HUDEP-2 (cell line): ENCODE results near the gene SMG6.
"Not testable (repeated sequence)": the region's sequence is repeated elsewhere in the genome, so short reads cannot be mapped to it uniquely, and the experiment has no call there.

ENCODE experiments used
- DNase-seq, 76 experiments: peaks; one replicate each; lab custom pipeline; 2025; ENCODE audit not compliant: unreplicated experiment in 76 of 76; lab: John Stamatoyannopoulos, UW

Gene SMG6

GRCh38 chr17:2155573-2155972, 148.0 kb downstream of the SMG6 start:
- DNase-seq, result no peak

GRCh38 chr17:2151358-2152033, 152.1 kb downstream of the SMG6 start:
- DNase-seq, result no peak

- no peak for DNase-seq
Measured at GRCh38 chr17:2150806-2151205, 152.8 kb downstream of the SMG6 start.

GRCh38 chr17:2149934-2150333, 153.7 kb downstream of the SMG6 start:
- DNase-seq, result no peak

DNA sequence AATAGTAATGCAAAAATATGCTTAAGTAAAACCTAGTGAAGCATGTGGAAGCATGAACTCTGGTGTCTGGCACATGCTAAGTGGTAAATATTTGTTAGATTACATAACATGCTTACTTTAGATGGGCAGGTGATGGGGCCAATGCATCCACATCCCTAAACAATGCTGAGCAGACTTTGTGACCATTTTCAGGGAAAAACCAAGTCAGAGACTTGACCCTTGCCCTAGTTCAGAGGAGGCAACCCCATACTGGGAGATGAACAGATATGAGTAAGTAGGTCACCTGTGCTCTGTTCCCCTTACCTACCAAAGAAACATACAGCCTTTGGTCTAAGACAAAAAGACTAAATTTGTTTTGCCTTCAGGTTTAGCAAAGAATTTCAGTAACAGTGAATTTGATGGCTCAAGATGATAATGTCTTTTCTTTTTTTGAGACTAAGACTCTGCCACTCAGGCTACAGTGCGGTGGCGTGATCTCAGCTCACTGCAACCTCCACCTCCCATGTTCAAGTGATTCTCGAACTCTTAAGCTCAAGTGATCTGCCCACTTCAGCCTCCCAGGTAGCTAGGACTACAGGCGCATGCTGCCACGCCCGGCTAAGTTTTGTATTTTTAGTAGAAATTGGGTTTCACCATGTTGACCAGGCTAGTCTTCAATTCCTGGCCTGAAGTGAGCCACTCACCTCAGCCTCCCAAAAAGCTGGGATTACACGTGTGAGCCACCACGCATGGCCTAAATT, 157.3 kb downstream of the SMG6 start:
- no peak for DNase-seq

- DNase-seq, result no peak
Measured at GRCh38 chr17:2144701-2145100, 158.9 kb downstream of the SMG6 start.

DNA sequence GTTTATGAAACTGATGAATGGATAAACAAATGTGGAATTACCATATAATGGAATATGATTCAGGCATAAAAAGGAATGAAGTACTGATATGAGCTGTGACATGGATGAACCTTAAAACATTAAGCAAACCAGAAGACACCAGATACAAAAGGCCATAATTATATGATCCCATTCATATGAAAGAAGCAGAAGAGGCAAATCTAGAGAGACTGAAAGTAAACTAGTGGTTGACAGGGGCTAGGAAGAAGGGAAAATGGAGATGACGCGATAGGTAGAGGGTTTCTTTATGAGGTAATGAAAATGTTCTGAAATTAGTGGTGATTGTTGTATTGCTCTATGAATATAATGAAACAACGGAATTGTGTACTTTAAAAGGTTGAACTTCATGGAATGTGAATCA, 160.3 kb downstream of the SMG6 start:
- DNase-seq, result no peak

- DNase-seq, result not testable (repeated sequence)
Measured at GRCh38 chr17:2142682-2143081, 160.9 kb downstream of the SMG6 start.

- no peak for DNase-seq
Measured at GRCh38 chr17:2140683-2141082, 162.9 kb downstream of the SMG6 start.

GRCh38 chr17:2138761-2139160, 164.8 kb downstream of the SMG6 start:
- DNase-seq, result peak in 27 of 76 experiments; percentile 2 to 43 (median 14)

- no peak for DNase-seq
Measured at GRCh38 chr17:2138318-2138717, 165.3 kb downstream of the SMG6 start.

DNA sequence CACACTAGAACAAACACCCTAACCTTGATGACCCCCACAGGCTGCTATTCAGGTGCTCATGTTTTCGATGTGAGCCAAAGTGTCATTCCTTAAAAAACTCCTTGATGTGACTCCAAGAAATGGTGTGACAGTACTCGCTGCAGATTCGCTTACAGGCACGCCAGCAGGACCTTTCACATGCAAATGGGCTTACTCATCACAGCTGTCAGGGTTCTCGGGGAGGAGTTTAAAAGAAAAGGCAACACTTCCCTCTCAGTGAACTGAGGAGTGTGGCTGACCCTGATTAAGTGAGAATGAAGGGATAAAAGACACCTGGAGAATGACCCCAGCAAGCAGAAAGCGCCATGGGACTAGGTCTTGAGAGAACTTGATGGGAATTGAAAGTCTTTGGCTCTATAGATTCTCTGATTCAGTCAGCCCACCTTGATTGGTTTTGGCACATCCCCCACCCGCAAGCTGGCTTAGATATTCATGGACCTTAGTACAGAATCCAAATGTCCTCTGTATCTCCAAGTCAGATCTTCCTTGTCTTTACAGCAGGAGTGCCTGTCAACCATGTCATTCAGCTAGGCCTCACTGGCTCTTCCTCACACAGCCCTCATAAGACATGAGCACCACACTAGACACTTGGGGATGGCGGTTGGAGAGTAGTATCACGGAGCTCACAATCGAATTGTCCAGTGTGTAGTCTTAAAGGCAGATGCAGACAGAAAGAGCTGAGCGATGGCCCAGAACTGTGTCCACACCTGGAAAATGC, 166.1 kb downstream of the SMG6 start:
- DNase-seq, result no peak

GRCh38 chr17:2136241-2136640, 167.3 kb downstream of the SMG6 start:
- DNase-seq, result no peak

- no peak for DNase-seq
Measured at GRCh38 chr17:2128011-2128410, 175.6 kb downstream of the SMG6 start.

GRCh38 chr17:2125013-2125535, 178.5 kb downstream of the SMG6 start:
- no peak for DNase-seq

DNA sequence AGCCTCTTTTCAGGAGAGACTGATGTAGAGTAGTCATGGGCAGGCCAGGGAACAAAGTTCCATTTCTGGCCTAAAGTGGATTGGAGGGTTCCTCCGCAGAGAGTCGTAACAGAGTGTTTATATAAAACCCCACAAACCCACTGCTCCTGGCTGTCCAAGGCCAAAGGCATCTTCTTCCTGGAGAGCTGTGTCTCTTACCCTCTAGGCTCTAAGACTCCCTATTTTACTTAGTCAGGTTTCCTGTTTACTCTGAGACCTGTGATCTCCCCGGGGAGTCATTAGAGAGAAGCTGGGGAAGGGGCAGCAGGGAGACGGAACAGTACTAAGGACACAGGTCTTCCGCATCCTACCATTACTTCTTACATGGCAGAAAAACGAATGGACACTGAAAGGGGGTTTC, 179.2 kb downstream of the SMG6 start:
- DNase-seq, result no peak

GRCh38 chr17:2123375-2124251, 180.0 kb downstream of the SMG6 start:
- DNase-seq, result peak in 1 of 76 experiments; percentile 14

DNA sequence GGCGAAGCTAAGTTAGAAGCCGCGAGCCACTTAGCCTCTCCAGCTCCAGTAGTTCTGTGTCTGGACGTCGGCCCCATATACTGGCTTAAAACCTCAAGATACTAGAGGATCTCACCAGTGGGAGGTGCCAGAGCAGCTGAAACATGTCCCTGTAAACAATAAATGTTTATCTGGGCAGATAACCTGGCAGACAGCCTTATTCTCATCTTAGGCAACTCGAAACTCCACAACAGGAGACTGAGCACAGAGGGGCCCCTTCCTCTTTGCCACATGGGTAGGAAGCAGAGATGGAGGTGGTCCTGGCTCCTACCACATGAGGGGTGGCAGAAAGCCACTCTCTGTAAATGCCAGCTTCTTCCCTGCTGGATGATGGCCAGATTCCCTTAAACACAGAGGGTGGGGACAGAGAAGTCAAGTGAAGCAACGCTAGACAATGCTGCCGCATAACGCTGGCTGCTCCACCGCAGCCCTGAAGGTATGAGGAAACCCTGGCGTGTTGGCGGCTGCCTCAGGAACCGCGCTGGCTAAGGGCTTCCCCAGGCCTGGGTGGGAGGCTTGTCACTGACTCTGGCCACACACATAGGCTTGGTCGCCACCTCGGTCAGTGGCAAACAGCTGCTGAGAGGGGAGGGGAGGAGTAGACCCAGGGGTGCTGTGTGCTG, 180.8 kb downstream of the SMG6 start:
- peak in 10 of 76 experiments; percentile 4 to 33 (median 10) for DNase-seq

DNA sequence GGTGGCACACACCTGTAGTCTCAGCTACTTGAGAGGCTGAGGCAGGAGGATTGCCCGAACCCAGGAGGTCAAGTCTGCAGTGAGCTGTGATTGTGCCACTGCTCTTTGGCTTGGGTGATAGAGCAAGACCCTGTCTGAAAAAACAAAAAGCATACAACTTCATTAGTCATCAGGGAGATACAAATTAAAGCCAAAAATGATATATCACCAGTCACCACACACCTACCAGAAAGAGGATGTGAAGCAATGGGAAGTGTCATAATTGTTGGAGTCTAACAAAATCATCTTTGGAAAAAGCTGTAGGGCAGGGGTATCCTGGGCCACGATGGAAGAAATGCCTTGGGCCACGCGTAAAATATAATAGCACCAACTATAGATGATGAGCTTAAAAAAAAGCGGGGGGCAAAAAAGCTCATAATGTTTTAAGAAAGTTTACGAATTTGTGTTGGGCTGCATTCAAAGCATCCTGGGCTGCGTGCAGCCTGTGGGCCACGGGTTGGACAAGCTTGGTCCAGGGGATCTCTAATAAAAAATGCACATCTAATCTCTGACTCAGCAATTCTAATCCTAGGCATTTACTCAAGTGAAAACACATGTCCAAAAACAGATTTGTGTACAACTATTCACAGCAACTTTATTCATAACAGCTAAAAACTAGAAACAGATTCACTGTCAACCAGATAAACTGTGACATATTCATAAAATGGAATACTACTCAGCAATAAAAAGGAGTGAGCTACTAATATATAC, 182.8 kb downstream of the SMG6 start:
- no peak for DNase-seq
